WI38 (cell line): ENCODE measurements around the gene MVB12B.

ENCODE experiments used
- H3K4me3 ChIP-seq: 2 replicates; pipeline ENCODE4 v1.5.1; 2011; ENCODE audit warnings: low read depth, mild to moderate bottlenecking, control low read depth, low read length
- CTCF ChIP-seq: IDR thresholded peaks from 2 replicates; pipeline ENCODE4 v1.5.1; 2012; ENCODE audit warnings: low read depth, mild to moderate bottlenecking, control low read depth, low read length

Gene MVB12B

GRCh38 chr9:126491949-126492348, 165.3 kb downstream of the MVB12B start:
- no peak overlapping the region for H3K4me3 ChIP-seq
- TF ChIP-seq CTCF = no peak

- no peak for TF ChIP-seq CTCF
Observed at GRCh38 chr9:126494264-126494663, 167.6 kb downstream of the MVB12B start.

GRCh38 chr9:126494746-126495145, 168.1 kb downstream of the MVB12B start:
- H3K4me3 ChIP-seq = no peak overlapping the region
- TF ChIP-seq CTCF = no peak

More at GRCh38 chr9:126494264-126494663, 167.6 kb downstream of the MVB12B start:
- no peak overlapping the region for H3K4me3 ChIP-seq

- no peak for TF ChIP-seq CTCF
Observed at GRCh38 chr9:126495411-126496180, 169.0 kb downstream of the MVB12B start.

DNA sequence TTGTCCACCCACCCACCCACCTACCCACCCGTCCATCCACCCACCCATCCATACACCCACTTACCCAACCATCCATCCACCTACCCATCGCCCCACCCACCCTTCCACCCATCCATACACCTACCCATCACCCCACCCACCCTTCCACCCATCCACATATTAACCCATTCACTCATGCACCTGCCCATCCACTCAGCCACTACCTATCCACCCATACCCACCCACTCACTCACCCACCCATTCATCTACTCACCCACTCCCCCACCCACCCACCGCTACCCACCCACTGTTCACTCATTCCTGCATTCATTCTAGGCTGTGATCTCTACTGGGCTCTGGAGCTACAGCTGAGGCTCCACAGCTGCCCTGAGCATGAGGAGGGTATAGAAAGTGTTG, 169.6 kb downstream of the MVB12B start:
- H3K4me3 ChIP-seq = no peak overlapping the region
- no peak for TF ChIP-seq CTCF

More at GRCh38 chr9:126495411-126496180, 169.0 kb downstream of the MVB12B start:
- H3K4me3 ChIP-seq = no peak overlapping the region

- H3K4me3 ChIP-seq = no peak overlapping the region
- TF ChIP-seq CTCF = no peak
Observed at GRCh38 chr9:126496781-126497659, 170.4 kb downstream of the MVB12B start.

GRCh38 chr9:126497660-126498275, 171.1 kb downstream of the MVB12B start:
- no peak for TF ChIP-seq CTCF
- H3K4me3 ChIP-seq = no peak overlapping the region
